ENCODE results near the gene EXTL1.

EXTL1 gene

GRCh38 chr1:26084844-26085243, 63.3 kb downstream of the EXTL1 start:
- H3K4me3 ChIP-seq (ENCODE audit: low read length): no peak overlapping the region
- DNase-seq (ENCODE audit: low read depth): no peak
- TF ChIP-seq CTCF (conservative IDR thresholded peaks at IDR 0.05; ENCODE audit: low read depth, low read length): no peak
